HK-2 (cell line): Measurements from ENCODE around the gene MESP1.

Experiments
- DNase-seq: peaks from one replicate; pipeline ENCODE4 v3.0.0-alpha.2; 2018; ENCODE audit not compliant: unreplicated experiment

The MESP1 gene

DNA sequence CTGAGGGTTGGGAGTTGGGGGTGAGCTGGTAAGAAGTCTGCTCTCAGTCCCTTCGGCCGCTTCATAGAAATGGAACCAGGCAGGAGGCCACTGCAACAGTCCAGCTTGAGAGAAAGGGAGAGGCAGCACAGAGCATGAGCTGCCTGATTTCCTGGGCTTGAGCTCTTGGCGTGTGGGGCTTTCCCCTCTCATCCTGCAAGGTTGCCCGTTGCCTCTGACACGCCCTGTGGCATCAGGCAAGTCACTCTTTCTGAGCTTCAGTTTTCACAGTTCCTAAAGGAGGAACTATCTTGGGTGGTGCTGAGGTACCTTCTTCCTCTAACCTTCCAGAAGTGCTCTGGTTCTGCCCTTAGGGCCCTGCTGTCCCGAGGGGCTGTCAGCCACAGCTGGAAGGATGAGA is 30.0 kb upstream of the MESP1 start:
- no peak for DNase-seq

DNA sequence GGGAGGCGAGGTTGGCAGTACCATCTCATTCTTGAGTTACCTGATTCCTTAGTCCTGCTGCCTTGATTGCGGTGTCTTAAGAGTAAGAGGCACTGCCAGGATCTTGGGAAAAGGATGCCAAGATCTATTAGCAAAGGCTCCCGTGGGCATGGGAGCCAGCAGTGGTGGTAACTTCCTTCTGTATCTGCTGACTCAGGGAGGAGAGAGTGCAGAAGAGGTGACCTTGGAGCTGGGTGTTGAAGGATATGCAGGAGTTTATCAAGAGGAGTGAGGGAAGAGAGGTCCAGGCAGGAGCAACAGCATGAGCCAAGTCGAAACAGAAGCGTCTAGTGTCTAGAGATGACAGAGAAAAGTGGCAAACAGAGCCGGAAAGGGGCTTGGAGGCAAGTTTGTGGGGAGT is 29.6 kb upstream of the MESP1 start:
- DNase-seq, result no peak

DNA sequence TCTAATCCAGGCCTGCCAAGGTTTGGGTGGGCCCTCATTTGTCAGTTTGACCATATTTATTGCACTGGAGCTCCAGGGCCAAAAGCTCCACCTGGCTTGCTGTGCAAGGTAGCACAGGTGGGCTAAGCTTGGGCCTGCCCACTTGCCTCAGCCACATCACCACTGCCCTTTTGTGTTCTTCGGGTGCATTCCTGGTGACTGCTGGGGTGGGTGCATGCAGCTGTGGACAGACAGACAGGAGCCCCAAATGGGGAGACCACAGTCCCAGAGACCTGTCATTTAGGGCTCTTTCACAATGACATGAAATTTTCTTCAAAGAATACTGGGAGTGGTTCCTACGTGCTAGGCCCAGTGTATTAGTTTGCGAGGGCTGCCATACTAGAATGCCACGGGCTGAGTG is 27.8 kb upstream of the MESP1 start:
- no peak for DNase-seq

DNA sequence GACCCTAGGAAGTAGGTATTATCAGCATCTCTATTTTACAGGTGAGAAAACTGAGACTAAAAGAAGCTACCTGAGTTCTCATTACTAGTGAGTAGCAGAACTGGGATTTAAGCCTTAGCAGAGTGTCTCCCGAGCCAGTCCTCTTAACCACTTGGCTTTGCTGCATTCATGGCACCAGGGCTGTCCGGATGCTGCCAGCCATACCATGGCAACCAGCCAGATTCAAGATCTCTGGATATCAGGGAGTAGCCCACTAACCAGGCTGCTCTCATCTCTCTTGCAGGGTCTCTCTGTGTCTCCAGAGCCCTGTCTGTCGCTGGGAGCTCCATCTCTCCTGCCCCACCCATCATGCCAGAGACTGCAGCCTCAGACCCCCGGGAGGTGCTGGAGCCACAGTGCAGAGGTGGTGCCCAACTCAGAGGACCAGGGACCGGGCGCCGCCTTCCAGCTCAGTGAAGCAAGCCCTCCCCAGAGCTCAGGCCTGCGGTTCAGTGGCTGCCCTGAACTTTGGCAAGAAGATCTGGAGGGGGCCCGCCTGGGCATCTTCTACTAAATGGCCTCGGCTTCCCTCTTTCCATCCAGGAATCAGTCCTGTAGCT is 26.8 kb upstream of the MESP1 start:
- no peak for DNase-seq

DNA sequence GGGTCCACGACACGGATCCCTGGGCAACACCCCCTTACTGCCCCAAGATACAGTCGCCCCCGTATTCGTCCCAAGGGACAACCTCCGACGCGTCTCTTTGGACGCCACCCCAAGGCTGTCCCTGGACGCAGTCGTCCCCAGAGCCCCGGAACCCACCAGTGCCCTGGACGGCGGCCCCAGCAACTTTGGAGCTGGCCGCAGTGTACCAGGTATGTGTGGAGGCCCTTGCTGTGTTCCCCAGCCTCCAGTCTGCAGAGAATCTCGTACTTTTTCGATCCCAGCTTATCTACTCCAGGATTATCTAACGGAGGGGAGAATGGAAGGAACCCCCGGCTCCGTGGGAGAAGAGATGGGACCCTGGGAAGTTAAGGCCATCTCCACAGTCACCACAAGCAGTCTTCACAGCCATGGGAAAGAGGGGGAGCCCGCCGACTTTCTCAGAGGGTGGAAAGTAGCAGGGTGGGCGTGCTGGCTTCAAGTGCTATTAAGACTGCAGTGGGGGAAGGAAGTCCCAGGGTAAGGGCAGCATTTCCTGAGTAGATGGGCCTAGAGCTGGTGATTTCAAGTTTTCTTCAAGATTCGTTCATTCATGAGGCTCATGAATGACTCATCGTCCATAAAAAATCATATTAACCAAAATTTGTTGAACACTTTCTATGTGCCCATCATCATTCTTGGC is 26.2 kb upstream of the MESP1 start:
- DNase-seq, result no peak

DNA sequence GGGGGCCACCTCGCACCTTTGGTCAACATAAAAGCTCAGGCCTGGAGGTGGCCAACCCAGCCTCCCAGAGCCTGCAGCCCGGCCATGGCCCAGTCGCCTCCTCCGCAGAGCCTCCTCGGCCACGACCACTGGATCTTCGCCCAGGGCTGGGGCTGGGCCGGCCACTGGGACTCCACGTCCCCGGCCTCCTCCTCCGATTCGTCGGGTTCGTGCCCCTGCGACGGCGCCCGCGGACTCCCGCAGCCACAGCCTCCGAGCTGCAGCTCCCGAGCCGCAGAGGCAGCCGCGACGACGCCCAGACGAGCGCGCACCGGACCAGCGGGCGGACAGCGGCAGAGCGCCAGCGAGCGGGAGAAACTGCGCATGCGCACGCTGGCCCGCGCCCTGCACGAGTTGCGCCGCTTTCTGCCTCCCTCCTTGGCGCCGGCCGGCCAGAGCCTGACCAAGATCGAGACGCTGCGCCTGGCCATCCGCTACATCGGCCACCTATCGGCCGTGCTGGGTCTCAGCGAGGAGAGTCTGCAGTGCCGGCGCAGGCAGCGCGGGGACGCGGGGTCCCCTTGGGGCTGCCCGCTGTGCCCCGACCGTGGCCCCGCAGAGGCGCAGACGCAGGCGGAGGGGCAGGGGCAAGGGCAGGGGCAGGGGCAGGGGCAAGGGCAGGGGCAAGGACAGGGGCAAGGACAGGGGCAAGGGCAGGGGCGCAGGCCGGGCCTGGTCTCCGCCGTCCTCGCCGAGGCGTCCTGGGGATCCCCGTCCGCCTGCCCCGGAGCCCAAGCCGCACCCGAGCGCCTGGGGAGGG is 25.4 kb upstream of the MESP1 start, which contains the start of gene MESP2:
Gene MESP2, plus strand, starts transcription at position 59 of the 799 bp plus-strand sequence. Its CDS starts 26 bp downstream, at position 85.
- DNase-seq, result peak; percentile 72

DNA sequence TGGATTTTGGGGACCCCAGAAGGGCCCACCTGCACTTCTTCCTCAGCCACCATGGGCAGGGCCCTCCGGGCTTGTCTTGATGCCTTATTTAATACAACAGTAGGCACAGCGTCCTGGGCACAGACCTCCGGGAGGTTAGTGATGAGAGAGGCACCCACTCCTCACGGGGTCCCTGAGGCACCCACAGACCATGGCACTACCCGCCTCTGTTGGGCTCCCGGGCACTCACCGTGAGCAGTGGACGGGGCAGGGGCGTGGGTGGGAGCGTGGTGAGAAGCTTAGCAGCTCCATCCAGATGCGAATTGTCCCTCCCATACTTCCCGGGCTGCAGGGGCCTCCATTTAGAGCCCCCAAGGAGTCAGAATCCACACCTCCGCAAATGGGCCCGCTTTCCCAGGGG is 24.8 kb upstream of the MESP1 start:
- no peak for DNase-seq

DNA sequence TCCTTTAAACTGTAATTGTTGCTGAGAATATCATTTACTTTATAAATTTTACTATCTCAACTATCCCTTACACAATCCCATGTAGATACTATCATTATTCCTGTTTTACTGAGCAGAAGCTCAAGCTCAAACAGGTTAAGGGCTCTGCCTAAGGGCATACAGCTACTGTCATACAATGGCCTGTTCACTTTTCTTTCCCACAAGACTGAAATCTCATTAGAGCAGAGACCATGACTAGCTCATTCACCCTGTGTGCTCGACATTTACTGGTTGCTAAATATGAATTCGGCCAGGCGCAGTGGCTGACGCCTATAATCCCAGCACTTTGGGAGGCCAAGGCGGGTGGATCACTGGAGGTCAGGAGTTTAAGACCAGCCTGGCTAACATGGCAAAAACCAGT is 23.4 kb upstream of the MESP1 start:
- DNase-seq, result no peak

DNA sequence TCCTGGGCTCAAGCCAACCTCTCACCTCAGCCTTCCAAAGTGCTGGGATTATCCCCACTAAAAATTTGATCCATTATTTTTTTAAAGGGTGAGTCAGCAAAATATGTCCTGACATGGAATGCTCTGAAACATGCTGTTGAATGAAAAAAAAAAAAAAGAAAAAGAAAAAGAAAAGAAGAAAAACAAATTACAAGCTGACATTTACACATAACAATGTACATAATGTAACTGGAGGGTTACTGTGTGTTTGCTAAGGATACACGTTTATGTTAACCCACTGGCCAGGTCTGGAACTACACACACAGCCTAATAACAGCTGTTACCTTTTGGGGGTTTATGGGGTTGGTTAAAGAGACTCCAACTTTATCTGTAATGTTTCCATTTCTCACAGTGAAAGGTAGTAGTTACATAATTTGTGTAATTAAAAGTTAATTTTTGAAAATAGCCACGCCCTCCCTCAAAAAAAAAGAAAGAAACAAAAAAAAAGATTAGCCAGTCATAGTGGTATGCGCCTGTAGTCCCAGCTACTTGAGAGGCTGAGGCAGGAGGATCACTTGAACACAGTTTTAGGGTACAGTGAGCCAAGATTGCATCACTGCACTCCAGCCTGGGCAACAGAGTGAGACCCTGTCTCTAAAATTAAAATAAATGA is 22.0 kb upstream of the MESP1 start:
- no peak for DNase-seq

DNA sequence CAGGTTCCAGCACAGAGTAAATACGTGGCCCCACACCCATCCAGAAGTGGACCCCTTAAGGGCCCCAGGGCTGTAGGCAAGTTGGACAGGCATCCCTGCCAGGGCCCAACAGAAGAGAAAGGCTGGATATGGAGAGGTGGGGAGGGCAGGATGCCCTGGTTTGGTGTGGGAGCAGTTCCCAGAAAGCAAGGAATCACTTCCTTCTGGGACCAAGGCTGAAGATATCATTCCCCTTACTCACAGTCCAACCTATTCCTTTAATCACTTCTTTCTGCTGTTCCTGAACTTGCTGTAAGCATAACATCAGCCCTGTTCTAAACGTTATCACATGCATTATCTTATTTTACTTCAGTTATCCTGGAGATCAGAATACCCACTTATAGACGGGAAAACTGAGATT is 19.0 kb upstream of the MESP1 start:
- DNase-seq, result no peak

DNA sequence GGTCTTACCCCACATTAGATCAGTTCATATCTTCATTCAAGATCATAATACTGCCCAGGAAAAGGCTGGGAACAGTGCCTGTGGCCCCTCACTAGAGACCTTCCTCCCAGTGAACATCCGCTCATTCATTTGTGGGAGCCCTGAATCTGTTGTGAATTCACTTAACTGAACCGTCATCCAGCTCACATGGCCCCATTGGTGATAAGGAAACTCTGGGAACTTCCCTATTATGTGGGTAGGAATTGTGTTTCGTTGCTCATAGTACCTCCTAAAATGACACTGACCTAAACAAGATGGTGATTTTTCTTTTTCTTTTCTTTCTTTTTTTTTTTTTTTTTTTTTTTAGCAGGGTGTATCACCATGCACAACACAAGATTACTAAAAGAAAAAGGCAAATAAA is 18.3 kb upstream of the MESP1 start:
- no peak for DNase-seq

DNA sequence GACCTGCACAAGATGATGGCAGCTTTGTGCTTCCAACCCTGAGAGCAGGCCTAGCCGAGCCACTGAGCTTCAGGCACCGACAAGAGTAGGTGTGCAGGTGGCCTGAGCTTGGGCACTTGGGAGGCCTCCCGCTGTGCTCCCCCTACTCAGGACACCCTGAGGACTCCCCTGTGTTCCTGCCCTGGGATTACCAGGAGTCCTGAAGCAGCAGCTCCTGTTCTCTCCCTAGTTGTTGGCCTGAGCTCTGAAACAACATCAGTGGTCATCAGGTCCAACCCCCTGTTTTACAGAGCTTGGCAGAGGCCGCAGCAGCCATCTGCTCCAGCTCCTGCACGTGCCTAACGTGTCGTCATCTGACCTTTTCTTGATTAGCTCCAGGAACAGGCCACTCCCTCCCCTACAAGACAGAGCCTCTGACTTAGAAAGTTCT is 17.0 kb upstream of the MESP1 start:
- DNase-seq, result no peak

DNA sequence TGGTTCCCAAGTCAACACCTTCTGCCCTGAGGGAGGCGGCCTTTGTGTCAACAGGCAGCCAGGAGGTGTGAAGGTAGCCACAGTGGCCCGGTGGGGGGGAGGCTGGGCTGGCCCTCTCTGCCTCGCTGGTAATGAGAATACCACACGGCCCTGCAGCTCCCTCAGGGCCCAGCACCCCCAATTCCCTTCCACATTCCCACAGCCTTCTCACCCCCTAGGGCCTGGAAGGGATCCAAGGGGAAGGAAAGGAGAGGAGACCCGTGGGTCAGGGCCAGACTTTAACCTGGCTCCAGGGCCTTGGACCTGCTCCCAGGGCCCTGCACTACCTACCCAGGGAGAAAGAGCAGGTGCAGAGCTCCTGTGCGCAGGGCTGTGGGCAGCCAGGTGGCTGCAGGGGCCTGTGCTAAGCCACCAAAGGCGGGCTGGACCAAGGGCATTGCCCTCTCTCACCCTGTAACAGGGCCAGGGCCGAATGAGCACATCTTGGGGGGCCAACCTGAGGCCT is 16.4 kb upstream of the MESP1 start:
- DNase-seq, result no peak

DNA sequence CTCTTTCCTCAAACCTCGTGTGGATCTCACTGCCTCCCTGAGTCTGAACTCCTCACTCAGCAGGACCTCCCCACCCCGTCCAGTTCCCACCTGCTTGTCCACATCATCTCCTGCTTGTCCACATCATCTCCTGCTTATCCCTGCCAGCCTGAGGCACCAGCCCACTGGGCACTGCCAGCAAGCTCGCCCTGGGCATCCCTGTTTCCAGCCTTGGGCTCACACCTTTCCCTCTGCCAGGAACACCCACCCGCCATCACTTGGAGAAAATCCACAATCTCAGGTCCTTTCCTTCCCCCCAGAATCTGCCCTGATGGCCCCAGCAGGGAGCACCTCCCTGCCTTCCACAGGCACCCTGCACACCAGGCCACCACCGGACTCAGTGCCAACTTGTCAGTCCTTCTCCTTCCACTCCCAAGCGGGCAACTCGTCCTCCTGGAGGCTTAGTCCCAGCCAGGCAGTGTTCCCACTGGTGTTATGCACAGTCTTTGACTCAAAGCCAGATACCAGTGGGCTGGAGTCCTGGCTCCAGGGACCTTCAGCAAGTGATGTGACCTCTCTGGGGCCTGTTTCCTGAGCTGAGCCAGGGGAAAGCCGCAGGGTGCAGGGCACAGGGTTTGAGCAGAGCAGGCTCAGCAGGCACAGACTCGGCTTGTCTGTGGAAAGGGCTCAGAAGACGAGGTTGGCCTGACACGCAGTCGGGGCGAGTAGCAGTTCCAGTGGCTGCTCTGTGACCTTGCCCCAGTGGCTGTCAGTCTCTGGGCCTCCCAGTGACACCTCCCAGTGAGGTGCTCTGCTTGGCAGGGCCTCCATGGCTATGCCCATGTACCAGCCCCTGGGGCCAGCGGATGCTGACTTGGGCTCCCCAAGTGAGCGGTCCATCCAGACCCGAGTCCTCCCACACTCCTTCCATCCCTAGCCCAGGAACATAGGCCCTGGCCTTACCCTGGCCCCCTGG is 15.6 kb upstream of the MESP1 start:
- DNase-seq, result no peak

DNA sequence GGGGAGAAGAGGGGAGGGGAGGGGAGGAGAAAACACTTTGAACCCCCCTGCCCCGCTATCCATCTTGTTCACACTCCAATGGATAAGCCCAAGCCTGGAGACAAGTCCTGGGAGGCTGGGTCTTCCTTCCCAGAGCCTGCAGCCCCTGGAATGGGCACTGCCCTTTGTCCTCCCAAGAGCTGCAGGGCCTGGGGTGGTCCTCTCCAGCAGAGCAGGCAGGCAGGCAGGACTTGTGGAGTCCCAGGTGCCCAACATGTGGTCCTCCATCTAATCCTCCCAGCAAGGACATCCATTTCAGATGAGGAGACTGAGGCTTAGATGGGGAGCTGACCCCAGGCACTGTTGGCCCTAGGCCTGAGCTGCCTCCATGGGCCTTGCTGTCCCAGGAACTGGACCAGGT is 14.6 kb upstream of the MESP1 start:
- no peak for DNase-seq

DNA sequence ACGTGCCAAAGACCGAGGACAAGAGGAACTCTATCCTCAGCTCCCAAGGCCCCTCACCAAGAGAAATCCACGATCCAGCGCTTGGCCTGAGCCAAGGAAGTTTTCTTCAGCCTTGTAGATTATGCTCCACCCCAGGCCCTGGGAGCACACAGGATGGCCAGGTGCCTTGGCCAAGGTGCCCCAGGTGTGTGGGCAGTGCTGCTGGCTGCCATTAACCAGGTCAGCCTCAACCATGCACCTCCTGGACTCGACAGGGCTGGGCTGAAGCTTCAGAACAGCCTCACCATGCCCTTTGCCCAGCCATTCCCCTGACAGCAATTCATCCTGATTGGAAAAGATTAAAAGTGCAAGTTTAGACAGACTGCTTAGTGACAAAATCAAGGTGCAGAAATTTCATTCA is 10.9 kb upstream of the MESP1 start:
- DNase-seq, result no peak

DNA sequence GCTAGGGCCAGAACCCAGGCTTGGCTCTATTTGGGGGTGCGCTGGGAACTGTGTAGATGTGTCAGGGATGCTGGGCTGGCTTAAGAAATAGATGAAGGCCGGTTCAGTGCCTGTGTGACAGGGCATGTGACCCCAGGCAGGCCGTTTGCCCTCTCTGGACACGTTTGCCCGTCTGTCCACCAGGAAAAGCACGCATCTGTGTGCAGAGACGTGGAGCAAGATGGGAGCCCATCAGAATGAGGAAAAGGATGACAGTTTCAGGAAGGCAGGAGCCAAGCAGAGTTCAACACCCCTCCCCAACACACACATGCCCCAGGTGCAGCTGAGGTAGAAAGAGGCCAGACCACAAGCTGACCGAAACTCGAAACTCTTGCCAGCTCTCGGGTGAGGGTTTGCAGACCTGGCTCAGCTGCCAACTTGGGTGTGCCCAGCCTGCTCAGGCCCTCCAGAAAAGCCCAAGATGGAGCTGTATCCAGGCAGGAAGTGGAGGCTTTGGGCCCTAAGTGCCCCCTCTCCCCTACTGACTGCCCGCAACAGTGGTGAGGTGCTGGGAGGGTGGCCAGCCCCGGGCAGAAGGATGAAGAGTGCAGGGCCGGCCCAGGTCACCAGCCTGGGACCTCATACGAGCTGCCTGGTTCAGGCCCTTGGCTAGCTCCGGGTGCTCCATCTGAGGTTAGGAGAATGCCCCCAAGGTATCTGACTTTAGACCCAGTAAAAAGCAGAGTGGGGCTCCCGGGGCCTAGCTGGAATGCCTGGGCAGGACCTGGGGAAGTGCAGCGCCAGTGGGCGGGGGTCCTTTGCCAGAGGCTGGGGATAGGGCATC is 10.2 kb upstream of the MESP1 start:
- no peak for DNase-seq

DNA sequence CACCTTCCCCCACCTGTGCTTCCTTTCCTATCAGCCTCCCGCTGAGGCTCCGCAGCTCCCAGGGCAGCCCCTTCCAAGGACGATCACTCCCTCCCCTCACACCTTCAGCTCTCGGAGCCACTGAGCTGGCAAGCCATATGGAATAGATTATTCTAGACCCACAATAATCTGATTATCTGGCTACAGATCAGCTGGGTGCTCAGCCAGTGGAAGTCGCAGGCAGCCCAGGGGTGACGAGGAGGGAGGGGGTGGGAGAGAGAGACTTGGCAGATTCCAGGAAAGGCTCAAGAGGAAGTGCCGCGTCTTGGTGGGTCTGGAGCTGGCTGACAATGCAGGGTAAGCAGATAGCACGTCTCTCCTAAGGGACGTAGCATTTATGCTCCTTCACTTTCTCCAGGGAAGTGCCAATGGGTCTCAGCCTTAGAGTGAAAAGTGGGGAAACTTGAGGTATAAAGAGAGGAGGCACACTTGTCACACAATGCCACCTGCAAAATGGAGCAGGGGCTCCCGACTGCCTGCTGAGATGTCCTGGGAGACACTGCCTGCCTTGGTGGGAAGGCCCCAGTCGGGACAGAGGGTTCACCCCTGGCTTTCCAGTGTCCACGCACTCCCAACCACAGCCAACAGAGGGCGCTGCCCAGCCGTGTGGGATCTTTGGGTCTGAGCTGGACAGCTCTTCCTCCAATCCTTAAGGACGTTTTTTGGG is 9.4 kb upstream of the MESP1 start:
- DNase-seq, result peak; percentile 81

DNA sequence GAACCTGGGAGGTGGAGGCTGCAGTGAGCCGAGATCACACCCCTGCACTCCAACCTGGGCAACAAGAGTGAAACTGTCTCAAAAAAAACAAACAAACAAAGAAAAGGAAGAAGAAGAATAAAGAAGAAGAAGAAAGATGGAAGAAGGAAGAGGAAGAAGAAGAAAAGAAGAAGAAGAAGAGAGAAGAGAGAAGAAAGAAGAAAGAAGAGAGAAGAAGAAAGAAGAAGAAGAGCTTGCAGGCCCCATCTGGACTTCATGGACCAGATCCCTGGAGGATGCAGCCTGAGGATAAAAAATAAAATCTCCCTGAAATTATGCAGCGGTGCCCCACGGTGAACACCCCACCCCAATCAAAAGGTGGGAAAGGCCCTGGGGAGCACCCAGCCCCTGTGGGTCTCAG is 8.8 kb upstream of the MESP1 start:
- no peak for DNase-seq

DNA sequence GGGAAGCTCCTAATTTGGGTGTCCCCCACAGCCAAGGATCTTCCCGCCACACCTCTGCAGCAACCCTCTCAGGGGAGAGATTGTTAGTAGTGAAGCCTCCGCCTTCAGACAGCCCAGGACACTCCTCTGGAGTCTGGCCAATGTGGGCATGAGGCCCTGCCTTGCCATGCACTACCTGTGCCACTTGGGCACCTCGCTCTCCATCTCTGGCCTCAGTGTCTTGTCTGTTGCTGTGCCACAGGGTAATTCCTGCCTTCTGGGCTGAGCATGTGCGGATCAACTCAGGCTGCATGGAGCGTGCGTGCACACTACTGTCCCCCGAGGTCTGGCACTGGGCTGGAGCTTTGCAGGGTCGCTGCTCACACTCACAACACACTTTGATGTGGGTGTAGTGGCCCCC is 7.9 kb upstream of the MESP1 start:
- no peak for DNase-seq
